Left cardiac atrium (tissue), 4 donors: Measurements from ENCODE around the gene KCMF1. TPM values are rescaled to one million over a fixed set of nuclear protein-coding genes. Genes with fewer than 3 reads are reported as not detected.

Experiments
- ATAC-seq, 2 donors: fragments of 200-7000 bp; cut with Tn5 transposase; one replicate each; pipeline ENCODE4 v1.9.1; 2020; ENCODE audit warnings: mild to moderate bottlenecking in 2 of 2, moderate library complexity in 2 of 2
- DNase-seq: peaks from one replicate; pipeline ENCODE4 v3.0.0-alpha.2; 2020
- intact Hi-C, 2 donors: fragments of 100-400 bp; cut with DNase I; formaldehyde crosslinking; loops; one replicate each; pipeline versions ENCODE4 v1.14.1 to v1.15.1; 2022 to 2023
- total RNA-seq, 2 donors: library from RNA; stranded (reverse); fragmentation: NEBNext Ultra II Directional; extraction: Animal tissue kit (Norgen Biotek cat#: 25700); gene quantifications; one replicate each; pipeline ENCODE4 v1.2.1, GENCODE V29; 2021
- donor health status: DM: no; HTN: yes; CAD: no.
- donor health status: DM: no; HTN: yes; CAD: no; lungs with severe emphysema.
- donor health status: DM: yes; HTN: yes; CAD: no.
- donor health status: Dilated cardiomyopathy.

KCMF1 gene
- total RNA-seq, 2 donors from 2014 or later = 71.2 to 81.0 TPM

DNA sequence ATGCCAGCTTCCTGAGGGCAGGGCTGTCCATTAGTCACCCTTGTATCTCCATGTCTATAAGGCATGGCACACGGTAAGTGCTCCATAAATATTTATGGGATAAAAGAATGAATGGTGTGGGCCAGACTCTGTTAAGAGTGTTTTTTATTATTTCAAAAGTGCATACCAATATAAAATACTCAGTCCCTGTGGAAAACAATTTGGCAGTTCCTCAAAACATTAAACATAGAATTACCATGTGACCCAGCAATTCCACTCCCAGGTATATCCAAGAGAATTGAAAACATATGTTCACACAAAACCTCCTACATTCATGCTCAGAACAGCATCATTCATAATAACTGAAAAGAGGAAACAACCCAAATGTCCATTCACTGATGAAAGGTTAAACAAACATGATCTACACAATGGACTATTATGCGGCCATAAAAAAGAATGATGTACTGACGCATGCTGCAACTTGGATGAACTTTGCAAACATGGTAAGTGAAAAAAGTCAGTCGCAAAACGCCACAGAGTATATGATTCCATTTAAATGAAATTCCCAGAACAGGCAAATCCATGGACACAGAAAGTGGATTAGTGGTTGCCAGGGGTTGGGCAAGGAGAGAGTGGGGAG lies 93.1 kb downstream of the KCMF1 start:
- intact Hi-C loops = loop anchor here in 1 of 2 donors (10.0 kb wide), 1 partner anchor 51 kb away; no protein-coding TSS in a partner anchor

DNA sequence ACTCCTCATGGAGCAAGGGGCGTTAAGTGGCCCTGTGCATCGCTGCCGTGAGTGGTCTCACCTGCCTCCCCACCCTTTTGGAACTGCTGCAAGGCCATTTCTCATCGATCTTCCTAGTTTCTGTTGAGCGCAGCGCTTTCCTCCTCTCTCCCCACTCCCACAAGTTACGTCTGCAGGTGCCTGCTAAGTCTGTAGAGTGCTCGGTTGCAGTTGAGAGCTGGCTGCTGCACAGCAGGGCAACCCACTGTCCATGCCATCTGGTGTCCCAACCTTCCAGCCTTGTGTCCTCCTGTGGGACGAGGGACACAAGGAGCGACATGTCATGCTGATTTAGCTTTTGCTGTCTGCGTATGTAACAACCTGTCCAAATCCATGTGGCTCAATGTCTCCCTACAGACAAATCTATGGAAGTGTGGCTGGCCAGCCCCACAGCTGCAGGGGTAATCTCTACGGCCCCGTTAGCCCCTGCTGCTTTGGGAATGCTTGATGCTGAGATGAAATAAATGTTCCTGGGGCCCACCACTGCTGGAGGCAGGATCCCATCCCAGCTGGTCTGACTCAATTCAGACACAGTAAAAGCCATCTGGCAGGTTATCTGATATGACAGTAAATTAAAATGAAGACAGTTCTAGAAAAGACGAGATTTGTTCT lies 94.1 kb downstream of the KCMF1 start:
- no peak for ATAC-seq

More for the DNA sequence above, 93.1 kb downstream of the KCMF1 start:
- ATAC-seq (no peak), DNase-seq (no peak)

DNA sequence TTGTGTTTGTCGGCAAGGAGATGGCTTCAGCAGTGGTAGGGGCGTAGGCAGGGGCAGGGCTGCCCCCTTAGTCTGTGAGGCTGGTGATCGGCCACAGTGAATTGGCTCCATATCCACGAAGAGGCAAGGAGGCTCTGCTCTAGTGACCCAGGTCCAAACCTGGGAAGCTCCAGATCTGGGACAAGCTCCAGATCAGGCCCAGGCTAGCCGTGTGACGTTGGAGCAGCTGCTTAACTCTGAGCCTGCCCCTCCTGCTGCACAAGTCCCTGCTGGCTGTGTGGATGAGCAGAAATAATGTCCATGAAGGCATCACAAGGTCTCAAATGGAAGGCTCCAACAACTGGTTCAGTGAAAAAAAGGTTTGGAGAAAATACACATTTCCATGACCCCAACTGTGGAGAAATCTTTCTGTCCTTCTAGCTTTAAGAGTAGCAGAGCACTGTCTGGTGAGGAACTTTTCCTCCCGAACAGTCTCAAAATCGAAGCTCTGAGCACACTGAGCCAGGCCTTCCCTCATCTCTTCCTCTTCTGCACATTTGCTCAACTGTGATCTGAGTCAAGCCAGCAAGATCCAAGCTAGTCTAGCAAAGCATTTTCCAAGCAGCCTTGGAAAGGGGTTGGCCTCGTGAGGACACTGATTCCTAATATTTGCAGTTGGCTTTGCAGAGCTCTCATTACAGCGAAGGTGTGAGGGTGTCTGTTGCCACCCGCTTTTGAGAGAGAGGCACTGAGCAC lies 95.2 kb downstream of the KCMF1 start:
- DNase-seq = no peak
- no peak for ATAC-seq
- intact Hi-C loops = loop anchor here (2.0 to 10.0 kb wide), 3 partner anchors 49 to 235 kb away; no protein-coding TSS in a partner anchor

More for the DNA sequence above, 94.1 kb downstream of the KCMF1 start:
- intact Hi-C loops = loop anchor here in 1 of 2 donors (10.0 kb wide), 1 partner anchor 50 kb away; no protein-coding TSS in a partner anchor
- no peak for DNase-seq

DNA sequence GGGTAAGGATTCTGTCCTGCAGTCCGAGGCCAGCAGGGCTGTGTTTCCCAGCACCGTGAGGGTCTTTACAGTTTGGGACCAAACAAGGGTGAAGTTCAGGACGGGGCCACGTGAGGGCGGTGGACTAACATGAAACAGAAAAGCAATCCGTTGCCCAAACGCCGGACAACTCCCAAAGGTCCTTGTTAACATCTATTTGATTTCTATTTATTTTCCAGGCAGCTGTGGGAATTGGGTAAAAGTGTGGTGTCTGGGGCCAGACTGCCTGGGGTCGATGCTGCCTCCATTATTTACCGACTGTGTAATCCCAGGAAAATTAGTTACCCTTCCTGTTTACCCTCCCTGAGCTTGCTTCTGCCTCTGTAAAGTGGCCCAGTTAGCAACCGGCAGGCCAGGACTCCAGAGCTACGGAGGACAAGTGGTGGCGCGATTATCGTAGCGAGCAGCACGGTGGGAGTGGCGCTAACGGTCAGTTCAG lies 96.0 kb downstream of the KCMF1 start:
- DNase-seq (peak; percentile 84), ATAC-seq (peak; percentile 85 to 87)
- intact Hi-C loops = loop anchor here (2.0 to 10.0 kb wide), 3 partner anchors 48 to 234 kb away; no protein-coding TSS in a partner anchor

GRCh38 chr2:85071096-85071495 lies 100.1 kb downstream of the KCMF1 start:
- intact Hi-C loops = loop anchor here in 1 of 2 donors (5.0 kb wide), 1 partner anchor 216 kb away; no protein-coding TSS in a partner anchor
- DNase-seq (no peak), ATAC-seq (no peak)

DNA sequence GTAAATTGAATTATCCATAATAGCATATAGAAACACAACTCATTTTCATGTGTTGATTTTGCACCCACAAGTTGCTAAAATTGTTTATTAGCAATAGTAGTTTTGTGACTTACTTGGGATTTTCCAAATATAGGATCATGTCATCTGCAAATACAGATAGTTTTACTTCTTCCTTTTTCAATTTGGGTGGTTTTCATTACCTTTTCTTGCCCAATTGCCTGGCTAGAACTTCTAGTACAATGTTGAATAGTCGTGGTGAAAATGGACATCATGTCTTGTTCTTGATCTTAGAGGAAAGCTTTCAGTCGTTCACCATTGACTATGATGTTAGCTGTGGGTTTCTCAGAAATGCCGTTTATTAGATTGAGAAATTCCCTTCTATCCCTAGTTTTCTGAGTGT lies 102.1 kb downstream of the KCMF1 start:
- intact Hi-C loops = loop anchor here in 1 of 2 donors (5.0 kb wide), 1 partner anchor 214 kb away; no protein-coding TSS in a partner anchor
- no peak for ATAC-seq
- DNase-seq = no peak

DNA sequence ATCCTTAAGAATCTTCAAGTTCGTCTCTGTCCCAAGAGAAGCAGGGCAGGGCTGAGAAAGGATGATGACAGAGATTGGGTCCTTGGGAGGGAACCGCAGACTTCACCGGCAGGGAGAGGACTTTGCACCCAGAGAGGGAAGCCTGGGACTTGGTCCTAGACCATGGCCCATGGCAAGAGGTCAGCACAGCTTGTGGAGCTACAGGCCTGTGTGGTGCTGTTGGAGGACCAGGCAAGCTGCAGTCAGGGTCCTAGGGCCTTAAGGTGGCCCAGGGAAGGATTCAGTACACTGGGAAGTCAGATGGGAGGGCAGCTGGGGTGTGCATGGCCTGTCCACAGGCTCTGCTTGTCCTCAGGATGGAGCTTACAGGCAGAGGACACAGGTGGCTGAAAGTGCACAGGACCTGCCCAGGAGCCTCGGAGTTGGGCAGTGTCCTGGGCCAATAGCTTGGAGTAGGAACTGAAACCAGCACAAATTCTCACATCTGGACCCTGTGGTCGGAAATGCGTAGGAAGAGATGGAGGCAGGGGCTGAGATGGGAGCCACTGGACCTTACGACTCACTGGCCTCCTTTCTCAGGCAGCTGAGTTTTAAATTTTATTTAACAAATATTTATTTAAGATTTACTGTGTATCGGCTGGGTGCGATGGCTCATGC lies 105.8 kb downstream of the KCMF1 start:
- intact Hi-C loops = no loop called here
- DNase-seq = no peak
- ATAC-seq = no peak

- ATAC-seq (no peak), DNase-seq (no peak)
- intact Hi-C loops = no loop called here
Observed at GRCh38 chr2:85077859-85078419, 107.0 kb downstream of the KCMF1 start.

DNA sequence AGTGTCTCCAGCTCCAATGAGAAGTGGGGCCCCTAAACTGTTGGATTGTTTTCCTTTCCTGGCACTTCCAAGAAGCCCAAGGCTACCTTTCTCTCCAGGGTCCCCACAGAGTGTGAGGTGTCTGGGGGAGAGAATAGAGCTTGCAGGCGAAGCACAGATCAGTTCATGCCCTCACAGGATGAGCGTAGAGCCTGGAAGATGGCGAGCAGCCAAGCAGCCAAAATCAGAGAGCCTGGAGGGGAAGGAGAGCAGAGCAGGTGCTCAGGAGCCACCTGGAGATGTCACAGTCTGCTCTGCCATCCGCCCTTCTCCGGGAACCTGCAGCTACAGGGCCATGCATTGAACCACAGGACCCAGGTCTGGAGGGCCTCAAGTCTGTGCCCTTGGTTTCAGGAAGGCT lies 107.6 kb downstream of the KCMF1 start:
- ATAC-seq = no peak
- intact Hi-C loops = no loop called here
- DNase-seq = no peak

- intact Hi-C loops = no loop called here
- ATAC-seq (no peak), DNase-seq (no peak)
Observed at GRCh38 chr2:85083092-85083491, 112.1 kb downstream of the KCMF1 start.

DNA sequence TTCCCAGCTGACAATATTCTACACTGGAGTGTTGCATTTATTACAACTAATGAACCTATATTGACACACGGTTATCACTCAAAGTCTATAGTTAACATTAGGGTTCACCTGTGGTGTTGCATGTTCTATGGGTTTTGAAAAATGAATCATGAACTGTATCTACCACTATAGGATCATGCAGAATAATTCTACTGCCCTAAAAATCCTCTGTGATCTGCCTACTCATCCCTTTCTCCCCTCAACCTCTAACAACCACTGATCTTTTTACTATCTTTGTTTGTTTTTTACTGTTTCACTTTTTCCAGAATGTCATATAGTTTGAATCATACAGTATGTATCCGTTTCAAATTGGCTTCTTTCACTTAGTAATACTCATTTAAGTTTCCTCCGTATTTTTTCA lies 114.6 kb downstream of the KCMF1 start:
- DNase-seq (no peak), ATAC-seq (no peak)
- intact Hi-C loops = no loop called here

DNA sequence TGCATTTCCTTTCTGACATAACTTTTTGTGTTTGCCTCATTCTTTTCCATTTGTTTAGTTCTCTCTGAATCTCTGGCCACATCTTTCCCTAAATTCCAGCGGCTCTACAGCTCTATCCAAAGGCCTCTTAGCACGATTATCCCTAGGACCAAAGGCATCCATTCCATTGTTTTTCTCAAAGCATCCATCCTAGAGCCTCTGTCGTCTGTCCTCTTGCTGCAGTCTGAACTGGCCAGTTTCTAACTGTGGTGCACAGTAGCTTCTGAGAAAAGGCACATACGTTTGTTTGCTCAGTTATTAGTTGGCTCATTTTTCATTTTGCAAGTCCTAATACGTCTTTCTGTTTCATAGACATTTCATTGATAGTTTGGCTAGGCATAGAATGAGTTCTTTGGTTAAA lies 116.6 kb downstream of the KCMF1 start:
- DNase-seq (no peak), ATAC-seq (no peak)
- intact Hi-C loops = no loop called here

- intact Hi-C loops = no loop called here
- DNase-seq (no peak), ATAC-seq (no peak)
Observed at GRCh38 chr2:85088921-85089320, 118.0 kb downstream of the KCMF1 start.

DNA sequence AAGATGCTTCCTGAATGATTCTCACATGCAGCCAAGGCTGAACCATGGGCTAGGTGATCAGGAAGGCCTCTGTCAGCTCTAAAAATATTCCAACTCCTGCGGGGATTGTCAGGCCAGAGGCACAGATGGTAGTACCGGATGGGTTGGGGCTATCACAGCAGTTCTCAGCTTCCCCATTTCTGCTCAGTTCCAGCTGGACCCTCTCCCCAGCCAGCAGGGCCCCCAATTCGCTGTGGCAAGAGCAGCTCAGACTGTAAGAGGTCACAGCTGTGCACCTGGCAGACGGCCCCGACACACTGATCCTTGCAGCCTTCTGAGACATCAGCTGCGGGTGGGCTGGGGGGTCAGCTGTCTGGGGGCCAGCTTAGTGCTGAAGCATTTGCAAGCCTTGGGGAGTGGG lies 118.6 kb downstream of the KCMF1 start:
- DNase-seq = no peak
- intact Hi-C loops = no loop called here
- no peak for ATAC-seq

DNA sequence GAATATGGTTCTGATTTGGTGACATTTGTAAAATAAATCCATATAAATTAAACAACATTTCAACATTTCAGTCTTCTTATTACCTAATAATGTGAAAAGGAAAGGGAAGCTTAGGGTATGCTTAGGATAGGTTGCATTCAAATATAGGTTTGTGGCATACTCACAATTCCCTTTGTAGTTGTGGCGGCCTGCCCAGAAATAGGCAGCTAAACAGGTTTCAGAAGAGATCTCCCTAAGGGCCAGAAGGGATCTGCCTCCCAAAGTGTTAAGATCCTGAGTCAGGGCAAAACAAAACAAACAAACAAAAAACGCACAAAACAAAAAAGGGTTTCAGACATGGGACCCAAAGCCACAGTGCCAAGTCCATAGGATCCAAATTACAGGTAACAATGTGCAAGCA lies 120.9 kb downstream of the KCMF1 start:
- DNase-seq (no peak), ATAC-seq (no peak)
- intact Hi-C loops = no loop called here

GRCh38 chr2:85095094-85095493 lies 124.1 kb downstream of the KCMF1 start:
- no peak for DNase-seq
- intact Hi-C loops = no loop called here
- ATAC-seq = no peak

- DNase-seq (no peak), ATAC-seq (no peak)
- intact Hi-C loops = no loop called here
Observed at GRCh38 chr2:85096616-85097015, 125.7 kb downstream of the KCMF1 start.

- ATAC-seq (no peak), DNase-seq (no peak)
- intact Hi-C loops = no loop called here
Observed at GRCh38 chr2:85104228-85104627, 133.3 kb downstream of the KCMF1 start.
